ENCODE measurements around the gene ATP6V0B. TPM values are rescaled to one million over a fixed set of nuclear protein-coding genes. Genes with fewer than 3 reads are reported as not detected.

Gene ATP6V0B
- total and polyA plus RNA-seq, 11 donors, result 71.4 to 235 (median 93.2) TPM

DNA sequence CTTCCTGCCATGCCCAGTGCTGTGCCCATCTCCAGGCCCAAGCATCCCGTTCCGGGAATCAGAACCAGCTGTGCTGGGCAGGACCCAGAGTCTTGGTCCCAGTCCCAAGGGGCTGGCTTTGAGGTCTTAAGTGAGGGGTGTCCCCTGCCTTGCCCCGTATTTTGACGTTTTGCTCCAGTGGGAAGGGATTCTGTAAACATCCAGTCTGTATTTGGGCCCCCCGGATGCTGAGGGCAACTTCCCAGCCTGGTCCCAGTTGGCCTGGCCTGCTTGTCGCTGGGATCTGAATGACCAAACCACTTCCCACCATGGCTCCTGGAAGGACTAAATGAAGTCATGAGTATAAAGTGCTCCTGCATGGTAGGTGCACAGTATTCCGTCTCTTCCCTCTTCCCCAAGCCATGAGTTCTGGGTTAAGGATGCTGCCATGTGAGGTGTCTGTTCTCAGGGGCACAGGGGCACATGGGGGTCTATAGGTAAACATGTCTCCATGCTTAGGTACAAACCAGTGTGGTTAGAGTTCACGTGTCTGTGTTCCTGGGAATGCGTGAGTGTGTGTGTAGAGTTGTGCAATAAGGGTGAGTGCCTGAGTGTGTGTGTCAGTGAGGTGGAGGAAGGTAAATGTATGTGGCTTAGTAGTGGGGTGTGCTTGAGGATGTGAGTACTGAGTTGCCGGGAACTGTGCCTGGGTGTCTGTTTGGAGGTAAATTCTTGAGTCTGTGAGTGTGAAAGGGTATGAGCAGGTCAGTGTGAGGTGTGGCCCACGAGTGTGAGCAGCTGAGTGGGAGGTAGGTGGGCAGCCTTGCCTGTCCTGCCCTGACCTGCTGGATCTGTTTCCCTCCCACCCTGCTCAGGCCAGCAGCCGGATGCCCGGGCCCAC, 5.7 kb downstream of the ATP6V0B start:
- peaks cover 0 to 31% (median 20%) of the 10 kb centered on the region in 9 donors for H3K36me3 ChIP-seq
- no peak for DNase-seq
- H3K27me3 ChIP-seq, result no peaks in the 10 kb centered on the region
- H3K27ac ChIP-seq, result peak overlapping the region in 6 of 12 donors; percentile 46 to 76 (median 68)
- intact Hi-C loops (cut with DNase I), result no loop called here
- WGBS, 4 donors, result 71 to 91% (median 75%) methylated on average over 9 to 13 of the region's 13 CpGs
- peak overlapping the region in 10 of 12 donors; percentile 67 to 97 (median 82) for H3K4me3 ChIP-seq
- peaks cover 0 to 46% (median 39%) of the 10 kb centered on the region in 12 donors for H3K4me1 ChIP-seq
- no peaks in the 10 kb centered on the region for H3K9me3 ChIP-seq
- TF ChIP-seq, protein P1, sequence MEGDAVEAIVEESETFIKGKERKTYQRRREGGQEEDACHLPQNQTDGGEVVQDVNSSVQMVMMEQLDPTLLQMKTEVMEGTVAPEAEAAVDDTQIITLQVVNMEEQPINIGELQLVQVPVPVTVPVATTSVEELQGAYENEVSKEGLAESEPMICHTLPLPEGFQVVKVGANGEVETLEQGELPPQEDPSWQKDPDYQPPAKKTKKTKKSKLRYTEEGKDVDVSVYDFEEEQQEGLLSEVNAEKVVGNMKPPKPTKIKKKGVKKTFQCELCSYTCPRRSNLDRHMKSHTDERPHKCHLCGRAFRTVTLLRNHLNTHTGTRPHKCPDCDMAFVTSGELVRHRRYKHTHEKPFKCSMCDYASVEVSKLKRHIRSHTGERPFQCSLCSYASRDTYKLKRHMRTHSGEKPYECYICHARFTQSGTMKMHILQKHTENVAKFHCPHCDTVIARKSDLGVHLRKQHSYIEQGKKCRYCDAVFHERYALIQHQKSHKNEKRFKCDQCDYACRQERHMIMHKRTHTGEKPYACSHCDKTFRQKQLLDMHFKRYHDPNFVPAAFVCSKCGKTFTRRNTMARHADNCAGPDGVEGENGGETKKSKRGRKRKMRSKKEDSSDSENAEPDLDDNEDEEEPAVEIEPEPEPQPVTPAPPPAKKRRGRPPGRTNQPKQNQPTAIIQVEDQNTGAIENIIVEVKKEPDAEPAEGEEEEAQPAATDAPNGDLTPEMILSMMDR (IDR thresholded peaks at IDR 0.05), result no peak
- no peak for TF ChIP-seq POLR2A (IDR thresholded peaks at IDR 0.05)
- no peak for ATAC-seq

DNA sequence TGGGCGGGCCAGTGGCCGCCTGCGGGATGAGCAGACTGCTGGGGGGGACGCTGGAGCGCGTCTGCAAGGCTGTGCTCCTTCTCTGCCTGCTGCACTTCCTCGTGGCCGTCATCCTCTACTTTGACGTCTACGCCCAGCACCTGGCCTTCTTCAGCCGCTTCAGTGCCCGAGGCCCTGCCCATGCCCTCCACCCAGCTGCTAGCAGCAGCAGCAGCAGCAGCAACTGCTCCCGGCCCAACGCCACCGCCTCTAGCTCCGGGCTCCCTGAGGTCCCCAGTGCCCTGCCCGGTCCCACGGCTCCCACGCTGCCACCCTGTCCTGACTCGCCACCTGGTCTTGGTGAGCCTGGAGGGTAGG, 6.4 kb downstream of the ATP6V0B start:
- no peak for TF ChIP-seq POLR2A (IDR thresholded peaks at IDR 0.05)
- TF ChIP-seq, protein P1 (IDR thresholded peaks at IDR 0.05), result no peak
- no peak for ATAC-seq

DNA sequence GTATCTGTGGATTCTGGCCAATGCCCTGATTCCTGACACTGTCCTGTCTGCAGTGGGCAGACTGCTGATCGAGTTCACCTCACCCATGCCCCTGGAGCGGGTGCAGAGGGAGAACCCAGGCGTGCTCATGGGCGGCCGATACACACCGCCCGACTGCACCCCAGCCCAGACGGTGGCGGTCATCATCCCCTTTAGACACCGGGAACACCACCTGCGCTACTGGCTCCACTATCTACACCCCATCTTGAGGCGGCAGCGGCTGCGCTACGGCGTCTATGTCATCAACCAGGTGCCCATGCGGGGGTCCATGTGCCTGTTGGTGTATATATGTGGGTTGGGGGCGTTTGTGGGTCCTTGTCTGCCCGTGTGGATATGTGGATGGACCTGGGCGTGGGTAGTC, 6.9 kb downstream of the ATP6V0B start:
- Histone ChIP-seq H3K36me3 (peaks cover 0 to 30% (median 19%) of the 10 kb centered on the region in 9 donors), H3K9me3 (no peaks in the 10 kb centered on the region), H3K4me1 (peaks cover 0 to 35% (median 27%) of the 10 kb centered on the region in 12 donors), H3K4me3 (no peak overlapping the region), H3K27me3 (no peaks in the 10 kb centered on the region), H3K27ac (no peak overlapping the region)
- DNase-seq, result no peak
- no peak for ATAC-seq
- intact Hi-C loops (cut with DNase I), result no loop called here
- TF ChIP-seq, protein P1 (IDR thresholded peaks at IDR 0.05), result no peak
- TF ChIP-seq POLR2A (IDR thresholded peaks at IDR 0.05), result no peak
- 94 to 97% (median 97%) methylated on average over 20 of the region's 20 CpGs for WGBS, 4 donors

More for the DNA sequence above, 6.4 kb downstream of the ATP6V0B start:
- DNase-seq, result no peak
- H3K4me1 ChIP-seq, result peaks cover 0 to 40% (median 33%) of the 10 kb centered on the region in 12 donors
- H3K4me3 ChIP-seq, result no peak overlapping the region
- no peak overlapping the region for H3K27ac ChIP-seq
- intact Hi-C loops (cut with DNase I), result no loop called here
- H3K9me3 ChIP-seq, result no peaks in the 10 kb centered on the region
- no peaks in the 10 kb centered on the region for H3K27me3 ChIP-seq
- H3K36me3 ChIP-seq, result peaks cover 0 to 34% (median 24%) of the 10 kb centered on the region in 9 donors
- WGBS, 4 donors, result 89 to 98% (median 94%) methylated on average over 16 to 20 of the region's 20 CpGs

DNA sequence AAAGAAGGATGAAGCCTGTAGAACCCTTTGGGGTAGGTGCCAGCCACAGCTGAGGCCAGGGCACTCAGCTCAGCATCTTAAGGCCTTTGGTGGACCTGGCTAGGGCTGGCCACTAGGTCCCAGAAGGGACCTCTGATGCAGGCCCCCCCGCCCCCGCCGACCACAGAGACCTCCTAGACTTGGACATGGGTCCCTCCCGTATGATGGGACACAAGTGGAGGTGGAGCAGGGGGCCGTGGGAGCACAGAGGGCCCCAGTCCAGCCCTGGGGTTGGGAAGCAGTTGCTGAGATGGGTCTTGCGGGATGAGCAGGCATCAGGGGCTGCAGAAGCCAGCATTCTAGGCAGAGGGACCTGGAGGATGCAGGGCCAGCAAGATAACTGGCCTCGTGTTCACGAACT, 7.5 kb downstream of the ATP6V0B start:
- Histone ChIP-seq H3K36me3 (peaks cover 0 to 24% (median 13%) of the 10 kb centered on the region in 9 donors), H3K4me1 (peaks cover 0 to 29% (median 21%) of the 10 kb centered on the region in 12 donors), H3K27ac (no peak overlapping the region), H3K4me3 (no peak overlapping the region), H3K27me3 (no peaks in the 10 kb centered on the region), H3K9me3 (no peaks in the 10 kb centered on the region)
- no peak for TF ChIP-seq POLR2A (IDR thresholded peaks at IDR 0.05)
- TF ChIP-seq, protein P1 (IDR thresholded peaks at IDR 0.05), result no peak
- intact Hi-C loops (cut with DNase I), result no loop called here
- DNase-seq, result no peak
- 91 to 97% (median 93%) methylated on average over 6 to 8 of the region's 8 CpGs for WGBS, 4 donors
- no peak for ATAC-seq

Data from heart left ventricle (tissue), 16 donors.